Liver (tissue), 9 donors: ENCODE results near the gene COL6A3. TPM values are rescaled to one million over a fixed set of nuclear protein-coding genes. Genes with fewer than 3 reads are reported as not detected.

ENCODE experiments used
- DNase-seq: peaks from one replicate; pipeline ENCODE4 v3.0.0-alpha.2; 2017; ENCODE audit warnings: low spot score
- H3K27ac ChIP-seq, 2 donors: one replicate each; pipeline ENCODE4 v1.7.0; 2013; ENCODE audit warnings: inconsistent platforms in 2 of 2, low read length in 2 of 2, control low read depth in 1 of 2, low read depth in 1 of 2, mild to moderate bottlenecking in 1 of 2
- H3K27me3 ChIP-seq, 4 donors: one replicate each; pipeline versions ENCODE4 v1.6.1 to v1.7.0; 2013; ENCODE audit warnings: low read length in 3 of 4, inconsistent platforms in 1 of 4, mild to moderate bottlenecking in 1 of 4, moderate library complexity in 1 of 4; ENCODE audit not compliant: control insufficient read depth in 4 of 4, insufficient read depth in 4 of 4
- H3K36me3 ChIP-seq, 4 donors: one replicate each; pipeline versions ENCODE4 v1.6.1 to v1.7.0; 2013; ENCODE audit warnings: low read length in 3 of 4, mild to moderate bottlenecking in 3 of 4, low read depth in 1 of 4, moderate library complexity in 1 of 4; ENCODE audit not compliant: control insufficient read depth in 4 of 4, insufficient read depth in 3 of 4
- H3K4me1 ChIP-seq, 4 donors: one replicate each; pipeline versions ENCODE4 v1.6.1 to v1.7.0; 2013; ENCODE audit warnings: low read length in 3 of 4, mild to moderate bottlenecking in 3 of 4, moderate library complexity in 1 of 4; ENCODE audit not compliant: control insufficient read depth in 4 of 4, insufficient read depth in 4 of 4
- H3K4me3 ChIP-seq, 3 donors: one replicate each; pipeline versions ENCODE4 v1.6.1 to v1.7.0; 2013; ENCODE audit warnings: low read length in 3 of 3, control low read depth in 1 of 3, low read depth in 1 of 3, mild to moderate bottlenecking in 1 of 3
- H3K9ac ChIP-seq, 2 donors: one replicate each; pipeline ENCODE4 v1.7.0; 2013; ENCODE audit warnings: low read length in 2 of 2, mild to moderate bottlenecking in 2 of 2, moderate library complexity in 2 of 2, control low read depth in 1 of 2, low read depth in 1 of 2
- H3K9me3 ChIP-seq, 4 donors: one replicate each; pipeline versions ENCODE4 v1.6.1 to v1.7.0; 2013; ENCODE audit warnings: low read length in 3 of 4; ENCODE audit not compliant: control insufficient read depth in 4 of 4
- ATF3 ChIP-seq: IDR thresholded peaks from 2 replicates; pipeline ENCODE4 v1.6.1; 2016; ENCODE audit warnings: antibody characterized with exemption
- CTCF ChIP-seq: fragments of 150-350 bp; IDR thresholded peaks from 2 replicates; pipeline ENCODE4 v1.5.1; 2017; ENCODE audit warnings: improper control_type of control experiment, low read depth, low read length; ENCODE audit not compliant: missing input control
- FOXA1 ChIP-seq: IDR thresholded peaks from 2 replicates; pipeline ENCODE4 v1.6.1; 2016; ENCODE audit warnings: antibody characterized with exemption
- FOXA2 ChIP-seq: IDR thresholded peaks from 2 replicates; pipeline ENCODE4 v1.6.1; 2016; ENCODE audit warnings: antibody characterized with exemption
- GABPA ChIP-seq, 2 donors: IDR thresholded peaks in 1 of 2; conservative IDR thresholded peaks in 1 of 2; 2 replicates each; pipeline ENCODE4 v1.6.1; 2016; ENCODE audit warnings: antibody characterized with exemption in 2 of 2, mild to moderate bottlenecking in 1 of 2, moderate library complexity in 1 of 2
- HNF4A ChIP-seq, 2 donors: conservative IDR thresholded peaks; 2 replicates each; pipeline ENCODE4 v1.6.1; 2016; ENCODE audit warnings: antibody characterized with exemption in 2 of 2, mild to moderate bottlenecking in 2 of 2
- HNF4G ChIP-seq: IDR thresholded peaks from 2 replicates; pipeline ENCODE4 v1.6.1; 2016; ENCODE audit warnings: antibody characterized with exemption
- JUND ChIP-seq, 2 donors: IDR thresholded peaks; 2 replicates each; pipeline ENCODE4 v1.6.1; 2016; ENCODE audit warnings: antibody characterized with exemption in 2 of 2
- NR2F2 ChIP-seq: IDR thresholded peaks from 2 replicates; pipeline ENCODE4 v1.6.1; 2016; ENCODE audit warnings: antibody characterized with exemption
- RAD21 ChIP-seq, 2 donors: IDR thresholded peaks; 2 replicates each; pipeline ENCODE4 v1.6.1; 2016; ENCODE audit warnings: antibody characterized with exemption in 2 of 2, mild to moderate bottlenecking in 2 of 2
- REST ChIP-seq: IDR thresholded peaks from 2 replicates; pipeline ENCODE4 v1.6.1; 2016; ENCODE audit warnings: antibody characterized with exemption, mild to moderate bottlenecking
- RXRA ChIP-seq, 2 donors: IDR thresholded peaks; 2 replicates each; pipeline ENCODE4 v1.6.1; 2017 to 2018; ENCODE audit warnings: antibody characterized with exemption in 2 of 2, mild to moderate bottlenecking in 1 of 2
- YY1 ChIP-seq: IDR thresholded peaks from 2 replicates; pipeline ENCODE4 v1.6.1; 2016; ENCODE audit warnings: antibody characterized with exemption, mild to moderate bottlenecking
- ZBTB33 ChIP-seq: IDR thresholded peaks from 2 replicates; pipeline ENCODE4 v1.6.1; 2016; ENCODE audit warnings: antibody characterized with exemption
- WGBS: extraction: QIAGEN DNeasy Blood & Tissue Kit; methylation state at CpG from one replicate; pipeline ENCODE4 v1.1.7; 2013; 5-methylcytosine and 5-hydroxymethylcytosine counted together
- polyA plus RNA-seq, 2 donors: library from polyadenylated mRNA; stranded (reverse) in 1 of 2; unstranded in 1 of 2; fragments of 200-250 nt in 1 of 2; fragments of >200 nt in 1 of 2; fragmentation: Nextera tagmentation in 1 of 2; extraction: Ambion mirVana in 1 of 2; gene quantifications; one replicate each; pipeline versions ENCODE4 v1.2.1 to v1.2.3, GENCODE V29; 2013 to 2015
- total RNA-seq, 2 donors: library from RNA; depleted of rRNA; stranded (reverse); fragments of >200 nt; gene quantifications; one replicate each; pipeline ENCODE4 v1.2.3, GENCODE V29; 2014
- donor health status: healthy.
- donor health status: healthy.
- donor health status: healthy.
- donor health status: healthy.
- donor health status: healthy.

COL6A3 gene
- total and polyA plus RNA-seq, 4 donors = 1.7 to 28.7 (median 17.5) TPM

- H3K4me3 ChIP-seq = no peak overlapping the region
- H3K27me3 ChIP-seq = no peaks in the 10 kb centered on the region
- H3K9ac ChIP-seq = no peak overlapping the region
- no peaks in the 10 kb centered on the region for H3K9me3 ChIP-seq
- no peaks in the 10 kb centered on the region for H3K36me3 ChIP-seq
- 88% methylated on average over 12 of the region's 12 CpGs for WGBS
- DNase-seq = no peak
- TF ChIP-seq NR2F2 (no peak), ATF3 (no peak), CTCF (no peak), HNF4A (conservative IDR thresholded peaks at IDR 0.05) (no peak), RAD21 (IDR thresholded peaks at IDR 0.05) (no peak), GABPA (IDR thresholded peaks at IDR 0.05 in 1 of 2, conservative IDR thresholded peaks at IDR 0.05 in 1 of 2) (no peak), ZBTB33 (no peak), YY1 (no peak), JUND (IDR thresholded peaks at IDR 0.05) (no peak), RXRA (IDR thresholded peaks at IDR 0.05) (no peak), FOXA2 (no peak), FOXA1 (no peak)
- H3K4me1 ChIP-seq = no peaks in the 10 kb centered on the region
- H3K27ac ChIP-seq = no peak overlapping the region
Measured at GRCh38 chr2:237312021-237312755, 101.8 kb downstream of the COL6A3 start.

- 82% methylated on average over 14 of the region's 14 CpGs for WGBS
- Histone ChIP-seq H3K4me1 (no peaks in the 10 kb centered on the region), H3K27me3 (no peaks in the 10 kb centered on the region), H3K27ac (no peak overlapping the region), H3K36me3 (no peaks in the 10 kb centered on the region), H3K4me3 (no peak overlapping the region), H3K9me3 (no peaks in the 10 kb centered on the region), H3K9ac (no peak overlapping the region)
- TF ChIP-seq JUND (IDR thresholded peaks at IDR 0.05) (no peak), RAD21 (IDR thresholded peaks at IDR 0.05) (no peak), HNF4G (no peak), REST (no peak)
- DNase-seq = no peak
Measured at GRCh38 chr2:237310515-237311114, 103.3 kb downstream of the COL6A3 start.
